OCI-LY7 (cell line): Measurements from ENCODE around the gene STBD1. TPM values are rescaled to one million over a fixed set of nuclear protein-coding genes. Genes with fewer than 3 reads are reported as not detected.

Source experiments
- BruUV-seq: library from RNA; stranded (reverse); fragments of 400-500 nt; replicated peaks from 2 replicates; lab custom pipeline; 2021; lab: Mats Ljungman, UMichigan
- CTCF ChIA-PET: fragments of 300-600 bp; sonication (Branson Sonifier 250); formaldehyde crosslinking; loops from one replicate; lab custom pipeline; 2022; ENCODE audit warnings: antibody characterized with exemption; ENCODE audit not compliant: unreplicated experiment; lab: Charles Lee
- POLR2A ChIA-PET: fragments of 300-600 bp; sonication (Branson Sonifier 250); formaldehyde crosslinking; loops from one replicate; lab custom pipeline; 2022; ENCODE audit warnings: antibody characterized with exemption; lab: Charles Lee
- DNase-seq: peaks from one replicate; pipeline ENCODE4 v3.0.0-alpha.2; 2015; ENCODE audit warnings: low spot score
- H2AFZ ChIP-seq: fragments of 200-600 bp; sonication (generic), shearing (Covaris generic); 2 replicates; pipeline ENCODE4 v1.6.1; 2014; ENCODE audit warnings: mild to moderate bottlenecking, antibody characterized with exemption, low read length, moderate library complexity
- H3K27ac ChIP-seq: fragments of 200-600 bp; sonication (generic); 2 replicates; pipeline ENCODE4 v1.5.1; 2014; ENCODE audit warnings: mixed run types, low read depth, mild to moderate bottlenecking, moderate library complexity, low read length, inconsistent platforms; ENCODE audit not compliant: poor library complexity, severe bottlenecking
- H3K36me3 ChIP-seq: fragments of 200-600 bp; sonication (generic); 2 replicates; pipeline ENCODE4 v1.6.1; 2014; ENCODE audit warnings: mild to moderate bottlenecking, antibody characterized with exemption, low read length, moderate library complexity, mixed read lengths; ENCODE audit not compliant: insufficient read depth
- H3K4me1 ChIP-seq: fragments of 200-600 bp; sonication (generic); 2 replicates; pipeline ENCODE4 v1.5.1; 2014; ENCODE audit warnings: mild to moderate bottlenecking, low read length; ENCODE audit not compliant: insufficient read depth, poor library complexity, severe bottlenecking
- H3K4me2 ChIP-seq: fragments of 200-600 bp; sonication (generic); 2 replicates; pipeline ENCODE4 v1.6.1; 2014; ENCODE audit warnings: mild to moderate bottlenecking, low read length
- H3K4me3 ChIP-seq: fragments of 200-600 bp; sonication (generic); 2 replicates; pipeline ENCODE4 v1.5.1; 2014; ENCODE audit warnings: mild to moderate bottlenecking, low read depth, low read length; ENCODE audit not compliant: poor library complexity, severe bottlenecking
- H3K79me2 ChIP-seq: fragments of 200-600 bp; sonication (generic); 2 replicates; pipeline ENCODE4 v1.6.1; 2016; ENCODE audit warnings: low read depth, mild to moderate bottlenecking, low read length, moderate library complexity, mixed read lengths; ENCODE audit not compliant: insufficient read depth
- H3K9me2 ChIP-seq: fragments of 200-600 bp; sonication (generic); 2 replicates; pipeline ENCODE4 v1.6.1; 2016; ENCODE audit warnings: mild to moderate bottlenecking, low read length, mixed read lengths; ENCODE audit not compliant: insufficient read depth
- H3K9me3 ChIP-seq: fragments of 200-600 bp; sonication (generic); 2 replicates; pipeline ENCODE4 v1.6.1; 2014; ENCODE audit warnings: mild to moderate bottlenecking, mixed run types, low read length, mixed read lengths
- H4K20me1 ChIP-seq: fragments of 200-600 bp; sonication (generic); 2 replicates; pipeline ENCODE4 v1.6.1; 2014; ENCODE audit warnings: mild to moderate bottlenecking, antibody characterized with exemption, low read length, moderate library complexity, mixed read lengths; ENCODE audit not compliant: insufficient read depth
- EZH2phosphoT487 ChIP-seq: fragments of 200-600 bp; sonication (generic); IDR thresholded peaks from 2 replicates; pipeline ENCODE4 v1.6.1; 2018; ENCODE audit warnings: low read depth, borderline replicate concordance, mild to moderate bottlenecking, mixed run types, antibody characterized with exemption, low read length, moderate library complexity, mixed read lengths
- intact Hi-C: fragments of 100-400 bp; cut with micrococcal nuclease; formaldehyde crosslinking; loops from one replicate; pipeline ENCODE4 v1.10.0; 2022; ENCODE audit not compliant: unreplicated experiment
- total RNA-seq, 2 experiments: library from RNA; depleted of rRNA in 1 of 2; stranded (reverse); fragments of >200 nt in 1 of 2; shearing (Covaris generic) in 1 of 2; gene quantifications; 2 replicates each; pipeline ENCODE4 v1.2.3, GENCODE V29; 2014 to 2022
- TF ChIP-seq, protein P1 (sequence below): fragments of 200-600 bp; sonication (generic); conservative IDR thresholded peaks from 2 replicates; pipeline ENCODE4 v1.5.1; 2014; ENCODE audit warnings: mild to moderate bottlenecking, antibody characterized with exemption, low read length, moderate library complexity, mixed read lengths

STBD1 gene
- total RNA-seq, 2 experiments from 2014 or later = not detected

DNA sequence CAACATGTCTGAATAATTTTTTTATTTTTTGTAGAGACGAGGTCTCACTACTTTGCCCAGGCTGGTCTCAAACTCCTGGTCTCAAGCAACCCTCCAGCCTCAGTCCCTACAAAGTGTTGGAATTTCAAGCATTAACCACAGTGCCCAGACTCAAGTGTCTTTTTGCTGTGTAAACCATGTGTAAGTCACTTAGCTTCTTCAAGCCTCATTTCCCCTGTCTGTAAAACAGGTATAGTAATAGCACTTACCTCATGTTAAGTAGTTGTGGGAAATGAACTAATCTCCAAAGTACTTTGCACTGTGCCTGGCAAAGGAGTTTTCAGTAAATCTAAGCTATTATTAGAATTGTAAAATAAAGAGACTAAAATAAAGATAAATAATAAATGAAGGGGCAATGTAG lies 35.7 kb downstream of the STBD1 start:
- Histone ChIP-seq H3K27ac (no peak overlapping the region), H3K4me1 (no peaks in the 10 kb centered on the region), H4K20me1 (no peaks in the 10 kb centered on the region), H3K36me3 (no peaks in the 10 kb centered on the region), H3K4me3 (no peak overlapping the region), H3K79me2 (no peaks in the 10 kb centered on the region), H3K9me2 (no peaks in the 10 kb centered on the region), H3K9me3 (no peaks in the 10 kb centered on the region), H2AFZ (no peak overlapping the region), H3K4me2 (no peak overlapping the region)
- POLR2A ChIA-PET = interaction anchor here (1.0 kb wide), 1 partner anchor 13 kb away, joined by 3 read pairs; no protein-coding TSS in a partner anchor
- intact Hi-C loops = no loop called here
- BruUV-seq = no TSS peak
- CTCF ChIA-PET = no interaction called here
- no peak for DNase-seq
- no peak for TF ChIP-seq EZH2phosphoT487
- TF ChIP-seq, protein P1, sequence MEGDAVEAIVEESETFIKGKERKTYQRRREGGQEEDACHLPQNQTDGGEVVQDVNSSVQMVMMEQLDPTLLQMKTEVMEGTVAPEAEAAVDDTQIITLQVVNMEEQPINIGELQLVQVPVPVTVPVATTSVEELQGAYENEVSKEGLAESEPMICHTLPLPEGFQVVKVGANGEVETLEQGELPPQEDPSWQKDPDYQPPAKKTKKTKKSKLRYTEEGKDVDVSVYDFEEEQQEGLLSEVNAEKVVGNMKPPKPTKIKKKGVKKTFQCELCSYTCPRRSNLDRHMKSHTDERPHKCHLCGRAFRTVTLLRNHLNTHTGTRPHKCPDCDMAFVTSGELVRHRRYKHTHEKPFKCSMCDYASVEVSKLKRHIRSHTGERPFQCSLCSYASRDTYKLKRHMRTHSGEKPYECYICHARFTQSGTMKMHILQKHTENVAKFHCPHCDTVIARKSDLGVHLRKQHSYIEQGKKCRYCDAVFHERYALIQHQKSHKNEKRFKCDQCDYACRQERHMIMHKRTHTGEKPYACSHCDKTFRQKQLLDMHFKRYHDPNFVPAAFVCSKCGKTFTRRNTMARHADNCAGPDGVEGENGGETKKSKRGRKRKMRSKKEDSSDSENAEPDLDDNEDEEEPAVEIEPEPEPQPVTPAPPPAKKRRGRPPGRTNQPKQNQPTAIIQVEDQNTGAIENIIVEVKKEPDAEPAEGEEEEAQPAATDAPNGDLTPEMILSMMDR = no peak

DNA sequence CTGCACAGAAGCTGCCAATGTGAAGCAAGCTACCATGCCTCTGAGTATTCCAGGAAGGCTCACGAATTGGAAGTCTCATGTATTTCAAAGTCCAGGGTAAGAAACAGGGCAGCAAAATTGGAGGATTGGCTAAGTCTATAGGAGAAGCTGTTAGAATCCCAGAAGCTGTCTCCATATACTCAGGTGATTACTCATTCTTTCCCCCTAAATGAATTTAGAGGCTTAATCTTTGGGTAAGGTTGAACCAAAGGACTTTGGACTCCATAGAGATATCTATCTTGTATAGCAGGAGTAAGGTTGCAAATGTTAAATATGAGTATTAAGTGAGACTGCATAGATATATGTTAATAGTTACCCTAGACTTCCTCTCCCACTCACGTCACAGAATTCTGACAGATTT lies 36.3 kb downstream of the STBD1 start:
- H3K4me2 ChIP-seq = no peak overlapping the region
- no peaks in the 10 kb centered on the region for H4K20me1 ChIP-seq
- H3K79me2 ChIP-seq = no peaks in the 10 kb centered on the region
- no peaks in the 10 kb centered on the region for H3K9me3 ChIP-seq
- H3K27ac ChIP-seq = no peak overlapping the region
- H2AFZ ChIP-seq = no peak overlapping the region
- DNase-seq = no peak
- intact Hi-C loops = no loop called here
- H3K9me2 ChIP-seq = no peaks in the 10 kb centered on the region
- TF ChIP-seq EZH2phosphoT487 = no peak
- TF ChIP-seq, protein P1 = no peak
- H3K36me3 ChIP-seq = no peaks in the 10 kb centered on the region
- no peaks in the 10 kb centered on the region for H3K4me1 ChIP-seq
- BruUV-seq = no TSS peak
- no peak overlapping the region for H3K4me3 ChIP-seq
- POLR2A ChIA-PET = interaction anchor here (1.0 kb wide), 1 partner anchor 13 kb away, joined by 3 read pairs; no protein-coding TSS in a partner anchor
- CTCF ChIA-PET = no interaction called here
